A549 (cell line): ENCODE measurements around the gene CFAP65.

Experiments
- CTCF ChIP-seq: fragments of >200 bp; sonication (Bioruptor Twin); formaldehyde crosslinking; IDR thresholded peaks from 3 replicates; pipeline ENCODE4 v1.5.1; 2016
- EHMT2 ChIP-seq: fragments of 200-600 bp; sonication (generic); IDR thresholded peaks from 2 replicates; pipeline ENCODE4 v1.6.1; 2016; ENCODE audit warnings: antibody characterized with exemption, low read depth, mild to moderate bottlenecking, moderate library complexity
- ELK1 ChIP-seq: fragments of 150-350 bp; IDR thresholded peaks from 2 replicates; pipeline ENCODE4 v1.6.1; 2014; ENCODE audit warnings: low read depth, mild to moderate bottlenecking, low read length
- EP300 ChIP-seq, 2 experiments: fragments of >200 bp; sonication (Bioruptor Twin); formaldehyde crosslinking; IDR thresholded peaks; 2 replicates in 1 of 2; 3 replicates in 1 of 2; pipeline ENCODE4 v1.6.1; 2016 to 2017
- FOSL2 ChIP-seq, 2 experiments: fragments of 450-650 bp in 1 of 2; fragments of >200 bp in 1 of 2; sonication (Bioruptor Twin) in 1 of 2; formaldehyde crosslinking; IDR thresholded peaks; 2 replicates each; pipeline versions ENCODE4 v1.5.0 to v1.6.1; 2016 to 2020; ENCODE audit warnings: mild to moderate bottlenecking in 1 of 2, moderate library complexity in 1 of 2
- KDM5A ChIP-seq: fragments of 200-600 bp; sonication (generic); IDR thresholded peaks from 2 replicates; pipeline ENCODE4 v1.6.1; 2016; ENCODE audit warnings: antibody characterized with exemption, mild to moderate bottlenecking
- MAZ ChIP-seq: fragments of 150-350 bp; IDR thresholded peaks from 2 replicates; pipeline ENCODE4 v1.6.1; 2014; ENCODE audit warnings: antibody characterized with exemption, low read depth, low read length, borderline replicate concordance
- MYC ChIP-seq: IDR thresholded peaks from 2 replicates; pipeline ENCODE4 v1.6.1; 2012; ENCODE audit warnings: mild to moderate bottlenecking, inconsistent platforms, low read length, improper control_type of control experiment, borderline replicate concordance
- PHF8 ChIP-seq: fragments of 200-600 bp; sonication (generic); IDR thresholded peaks from 2 replicates; pipeline ENCODE4 v1.6.1; 2016; ENCODE audit warnings: low read depth, mild to moderate bottlenecking, antibody characterized with exemption, moderate library complexity, borderline replicate concordance
- POLR2A ChIP-seq: IDR thresholded peaks from 2 replicates; pipeline ENCODE4 v1.6.1; 2012; ENCODE audit warnings: mild to moderate bottlenecking, low read length
- REST ChIP-seq: fragments of 200-600 bp; sonication (generic); IDR thresholded peaks from 2 replicates; pipeline ENCODE4 v1.6.1; 2016; ENCODE audit warnings: antibody characterized with exemption, mild to moderate bottlenecking, moderate library complexity
- RNF2 ChIP-seq: fragments of 200-600 bp; sonication (generic); IDR thresholded peaks from 2 replicates; pipeline ENCODE4 v1.6.1; 2016; ENCODE audit warnings: low read depth, mild to moderate bottlenecking, antibody characterized with exemption, moderate library complexity, borderline replicate concordance

DNA sequence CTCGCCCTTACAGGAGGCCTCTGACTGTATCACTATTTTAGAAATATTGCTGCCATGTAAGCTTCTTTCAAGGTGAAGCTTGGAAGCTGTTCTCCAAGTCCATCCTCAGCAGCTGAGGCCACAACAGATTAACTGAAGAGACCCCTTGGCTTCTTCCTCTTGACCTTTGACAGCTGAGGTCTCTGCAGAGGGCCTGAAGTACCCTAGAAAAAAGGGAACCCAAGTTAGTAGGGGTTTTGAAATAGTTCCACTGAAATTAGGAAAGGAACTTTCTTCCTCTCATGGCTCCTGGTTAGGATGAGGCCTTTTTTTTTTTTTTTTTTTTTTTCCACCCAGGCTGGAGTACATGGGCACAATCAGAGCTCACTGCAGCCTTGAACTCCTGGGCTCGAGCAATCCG is 34.9 kb upstream of the CFAP65 start:
- TF ChIP-seq CTCF: no peak
- TF ChIP-seq EHMT2: no peak
- no peak for TF ChIP-seq KDM5A
- TF ChIP-seq ELK1: no peak
- TF ChIP-seq REST: no peak
- no peak for TF ChIP-seq FOSL2 (IDR thresholded peaks at IDR 0.05)
- no peak for TF ChIP-seq FOSL2 (CRISPR knock-in tag; IDR thresholded peaks at IDR 0.05)
- TF ChIP-seq PHF8: no peak
- TF ChIP-seq MAZ: no peak
- no peak for TF ChIP-seq EP300 (IDR thresholded peaks at IDR 0.05)
- no peak for TF ChIP-seq MYC
- no peak for TF ChIP-seq RNF2
- no peak for TF ChIP-seq POLR2A
